ENCODE data around the gene PDE7B.

The PDE7B gene

DNA sequence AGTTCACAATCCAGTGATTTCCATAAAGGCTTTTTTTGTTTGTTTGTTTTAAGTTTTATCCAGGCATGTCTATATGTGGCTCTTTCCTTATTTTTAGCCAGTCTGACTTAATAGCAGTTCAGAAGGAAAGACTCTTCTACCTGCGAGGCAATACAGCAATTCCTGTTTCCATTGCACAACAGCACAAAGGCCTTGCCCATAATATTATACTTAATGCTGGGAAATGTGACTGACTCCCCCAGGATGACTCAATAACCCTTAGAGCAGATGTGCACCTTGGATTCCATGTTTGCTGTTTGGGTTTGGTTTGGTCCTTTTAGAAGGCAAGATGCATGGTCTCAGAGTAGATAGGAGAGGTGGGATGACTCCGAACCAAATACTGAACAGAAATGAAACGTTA is 214.5 kb downstream of the PDE7B start:
- no peaks in the 10 kb centered on the region for H3K4me1 ChIP-seq (ENCODE audit: low read depth, poor library complexity, severe bottlenecking)
- H2AFZ ChIP-seq (ENCODE audit: low read depth) = no peak overlapping the region
- no peak overlapping the region for H3K9ac ChIP-seq
- H3K4me2 ChIP-seq = no peak overlapping the region
- H3K4me3 ChIP-seq (IDR thresholded peaks at IDR 0.05; ENCODE audit: insufficient read depth, low read depth, low read length) = no peak overlapping the region
- H3K79me2 ChIP-seq (ENCODE audit: insufficient read depth, low read depth) = no peaks in the 10 kb centered on the region
- H3K36me3 ChIP-seq (ENCODE audit: insufficient read depth) = no peaks in the 10 kb centered on the region
- no peaks in the 10 kb centered on the region for H3K27me3 ChIP-seq (ENCODE audit: insufficient read depth, low read depth)
- H4K20me1 ChIP-seq (ENCODE audit: insufficient read depth) = no peaks in the 10 kb centered on the region
- H3K27ac ChIP-seq = no peak overlapping the region
- TF ChIP-seq CTCF (conservative IDR thresholded peaks at IDR 0.05; ENCODE audit: low read depth, low read length) = no peak

DNA sequence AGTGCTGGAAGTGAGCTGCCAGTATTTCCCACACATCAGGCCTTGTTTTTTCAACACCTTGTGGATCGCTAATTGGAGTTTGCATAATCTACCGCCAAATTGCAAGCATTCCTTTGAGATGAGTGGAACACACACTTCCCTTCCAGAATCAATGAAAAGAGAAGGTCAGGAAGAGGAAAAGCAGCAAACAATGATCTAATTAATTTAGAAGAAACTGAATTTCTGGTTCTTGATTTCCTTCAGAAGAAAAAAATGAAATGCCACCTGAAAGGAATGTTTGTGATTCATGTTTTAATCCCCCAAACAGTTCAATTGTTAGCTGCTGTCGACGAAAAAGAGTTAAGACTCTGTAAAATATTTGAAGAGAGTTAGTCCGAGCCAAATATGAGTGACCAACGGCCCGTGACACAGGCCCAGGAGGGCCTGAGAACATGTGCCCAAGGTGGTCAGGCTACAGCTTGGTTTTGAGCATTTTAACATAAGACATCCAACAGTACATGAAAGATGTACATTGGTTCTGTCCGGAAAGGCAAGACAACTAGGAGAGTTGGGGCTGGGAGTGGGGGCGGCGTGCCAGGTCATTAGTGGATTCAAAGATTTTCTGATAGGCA is 216.3 kb downstream of the PDE7B start:
- H3K27ac ChIP-seq = no peak overlapping the region
- no peak overlapping the region for H3K9ac ChIP-seq
- H3K4me2 ChIP-seq = no peak overlapping the region
- no peak overlapping the region for H2AFZ ChIP-seq (ENCODE audit: low read depth)
- H3K4me3 ChIP-seq (IDR thresholded peaks at IDR 0.05; ENCODE audit: insufficient read depth, low read depth, low read length) = no peak overlapping the region
- no peaks in the 10 kb centered on the region for H4K20me1 ChIP-seq (ENCODE audit: insufficient read depth)
- H3K36me3 ChIP-seq (ENCODE audit: insufficient read depth) = no peaks in the 10 kb centered on the region
- no peaks in the 10 kb centered on the region for H3K27me3 ChIP-seq (ENCODE audit: insufficient read depth, low read depth)
- H3K79me2 ChIP-seq (ENCODE audit: insufficient read depth, low read depth) = no peaks in the 10 kb centered on the region
- TF ChIP-seq CTCF (conservative IDR thresholded peaks at IDR 0.05; ENCODE audit: low read depth, low read length) = no peak
- H3K4me1 ChIP-seq (ENCODE audit: low read depth, poor library complexity, severe bottlenecking) = no peaks in the 10 kb centered on the region

GRCh38 chr6:136069119-136069518 is 217.6 kb downstream of the PDE7B start:
- TF ChIP-seq CTCF (conservative IDR thresholded peaks at IDR 0.05; ENCODE audit: low read depth, low read length) = no peak
- no peak overlapping the region for H3K9ac ChIP-seq
- H3K4me3 ChIP-seq (IDR thresholded peaks at IDR 0.05; ENCODE audit: insufficient read depth, low read depth, low read length) = no peak overlapping the region
- H3K79me2 ChIP-seq (ENCODE audit: insufficient read depth, low read depth) = no peaks in the 10 kb centered on the region
- no peak overlapping the region for H3K27ac ChIP-seq
- H3K36me3 ChIP-seq (ENCODE audit: insufficient read depth) = no peaks in the 10 kb centered on the region
- no peak overlapping the region for H3K4me2 ChIP-seq
- no peak overlapping the region for H2AFZ ChIP-seq (ENCODE audit: low read depth)
- no peaks in the 10 kb centered on the region for H3K4me1 ChIP-seq (ENCODE audit: low read depth, poor library complexity, severe bottlenecking)
- H4K20me1 ChIP-seq (ENCODE audit: insufficient read depth) = no peaks in the 10 kb centered on the region
- no peaks in the 10 kb centered on the region for H3K27me3 ChIP-seq (ENCODE audit: insufficient read depth, low read depth)

DNA sequence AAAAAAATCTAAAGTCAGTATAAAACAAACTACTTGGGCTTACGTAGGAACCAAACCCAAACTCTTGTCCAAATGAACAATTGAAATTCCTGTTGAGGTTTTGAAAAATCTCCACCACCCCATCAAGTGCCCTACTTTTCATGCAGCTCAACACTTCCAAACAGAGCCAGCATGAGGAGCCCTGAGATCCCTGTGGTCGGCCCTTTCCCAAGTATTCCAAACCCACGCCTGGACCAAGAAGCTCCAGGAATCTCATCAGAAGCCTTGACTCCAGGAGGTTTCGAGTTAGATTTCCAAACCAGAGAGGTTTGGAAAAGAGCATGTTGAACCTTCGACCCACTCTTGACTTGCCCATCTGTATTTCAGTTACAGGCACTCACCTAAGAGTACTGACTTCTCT is 219.3 kb downstream of the PDE7B start:
- no peaks in the 10 kb centered on the region for H3K27me3 ChIP-seq (ENCODE audit: insufficient read depth, low read depth)
- TF ChIP-seq CTCF (conservative IDR thresholded peaks at IDR 0.05; ENCODE audit: low read depth, low read length) = no peak
- no peaks in the 10 kb centered on the region for H4K20me1 ChIP-seq (ENCODE audit: insufficient read depth)
- no peak overlapping the region for H3K4me3 ChIP-seq (IDR thresholded peaks at IDR 0.05; ENCODE audit: insufficient read depth, low read depth, low read length)
- H3K4me2 ChIP-seq = no peak overlapping the region
- no peaks in the 10 kb centered on the region for H3K79me2 ChIP-seq (ENCODE audit: insufficient read depth, low read depth)
- no peaks in the 10 kb centered on the region for H3K4me1 ChIP-seq (ENCODE audit: low read depth, poor library complexity, severe bottlenecking)
- no peak overlapping the region for H3K9ac ChIP-seq
- H3K27ac ChIP-seq = no peak overlapping the region
- no peaks in the 10 kb centered on the region for H3K36me3 ChIP-seq (ENCODE audit: insufficient read depth)
- no peak overlapping the region for H2AFZ ChIP-seq (ENCODE audit: low read depth)
